ENCODE measurements around the gene MGAT5B.

The MGAT5B gene

DNA sequence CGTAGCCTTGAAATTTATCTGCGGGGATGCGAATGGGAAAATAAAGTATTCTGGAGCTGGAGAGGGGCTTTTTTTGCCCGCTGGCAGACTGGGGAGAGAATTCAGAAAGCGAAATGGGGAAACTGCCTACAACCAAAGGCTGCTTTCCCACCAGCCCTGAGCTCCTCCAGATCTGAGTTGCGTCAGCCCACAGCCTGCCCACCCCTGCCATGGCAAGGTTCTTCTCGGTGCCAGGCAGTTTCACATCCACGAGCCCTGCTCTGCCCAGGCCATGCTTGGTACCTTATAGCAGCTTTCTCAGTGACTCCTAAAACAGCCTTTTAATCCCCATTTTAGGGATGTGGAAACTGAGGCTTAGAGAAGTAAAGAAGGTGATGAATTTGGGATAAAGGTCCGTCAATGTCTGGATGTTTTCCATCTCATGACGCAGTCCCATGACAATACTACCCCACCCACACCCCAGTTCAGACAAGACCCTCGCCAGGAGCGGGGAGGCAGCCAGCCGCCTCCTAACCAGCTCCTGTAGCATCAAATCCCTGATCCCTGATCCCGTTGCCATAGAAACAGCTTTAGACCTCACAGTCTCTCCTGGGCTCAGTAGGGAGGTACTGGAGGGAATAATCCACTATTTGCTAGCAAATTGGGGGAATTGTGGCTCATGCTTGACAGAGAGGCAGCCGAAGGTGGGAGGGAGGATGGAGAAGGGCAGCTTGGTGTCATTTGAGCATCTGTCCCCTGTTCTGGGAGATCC is 113.5 kb downstream of the MGAT5B start:
- TF ChIP-seq, protein P1, sequence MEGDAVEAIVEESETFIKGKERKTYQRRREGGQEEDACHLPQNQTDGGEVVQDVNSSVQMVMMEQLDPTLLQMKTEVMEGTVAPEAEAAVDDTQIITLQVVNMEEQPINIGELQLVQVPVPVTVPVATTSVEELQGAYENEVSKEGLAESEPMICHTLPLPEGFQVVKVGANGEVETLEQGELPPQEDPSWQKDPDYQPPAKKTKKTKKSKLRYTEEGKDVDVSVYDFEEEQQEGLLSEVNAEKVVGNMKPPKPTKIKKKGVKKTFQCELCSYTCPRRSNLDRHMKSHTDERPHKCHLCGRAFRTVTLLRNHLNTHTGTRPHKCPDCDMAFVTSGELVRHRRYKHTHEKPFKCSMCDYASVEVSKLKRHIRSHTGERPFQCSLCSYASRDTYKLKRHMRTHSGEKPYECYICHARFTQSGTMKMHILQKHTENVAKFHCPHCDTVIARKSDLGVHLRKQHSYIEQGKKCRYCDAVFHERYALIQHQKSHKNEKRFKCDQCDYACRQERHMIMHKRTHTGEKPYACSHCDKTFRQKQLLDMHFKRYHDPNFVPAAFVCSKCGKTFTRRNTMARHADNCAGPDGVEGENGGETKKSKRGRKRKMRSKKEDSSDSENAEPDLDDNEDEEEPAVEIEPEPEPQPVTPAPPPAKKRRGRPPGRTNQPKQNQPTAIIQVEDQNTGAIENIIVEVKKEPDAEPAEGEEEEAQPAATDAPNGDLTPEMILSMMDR (IDR thresholded peaks at IDR 0.05; ENCODE audit: low read length, missing control alignments): no peak
- H3K4me3 ChIP-seq (replicated peaks; ENCODE audit: low read depth, low read length): no peak overlapping the region
- no peak for DNase-seq (ENCODE audit: low read depth)

DNA sequence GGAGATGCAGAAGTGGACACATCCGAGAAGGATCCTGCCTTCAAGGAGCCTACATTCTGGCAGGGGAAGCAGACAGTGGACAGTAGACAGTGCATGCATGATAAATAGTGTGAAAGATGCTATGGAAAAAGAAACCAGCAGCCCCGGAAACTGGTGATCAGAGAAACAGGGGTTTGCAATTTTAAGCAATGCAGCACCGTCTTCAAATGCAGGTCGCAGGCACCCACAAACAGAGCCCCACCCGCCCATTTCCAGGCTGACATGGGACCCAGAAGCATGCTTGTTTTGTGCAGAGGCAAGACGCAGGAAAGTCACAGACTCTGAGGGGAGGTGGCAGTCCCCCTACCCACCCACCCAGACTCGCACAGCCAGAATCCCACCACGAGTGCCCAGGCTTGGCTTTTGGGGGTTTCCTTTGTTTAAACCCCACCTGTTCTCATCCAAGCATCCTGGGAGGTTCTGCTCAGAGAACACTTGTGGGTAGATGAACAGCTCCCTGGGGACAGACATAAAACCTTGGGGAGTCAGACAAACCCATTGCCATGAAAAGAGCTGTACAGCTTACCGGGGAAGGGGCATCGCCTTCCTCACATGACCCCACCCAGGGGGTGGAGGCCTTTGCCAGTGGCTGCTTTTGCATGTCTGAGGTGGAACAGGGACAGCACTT is 114.3 kb downstream of the MGAT5B start:
- TF ChIP-seq, protein P1 (IDR thresholded peaks at IDR 0.05; ENCODE audit: low read length, missing control alignments): no peak
- no peak overlapping the region for H3K4me3 ChIP-seq (replicated peaks; ENCODE audit: low read depth, low read length)
- DNase-seq (ENCODE audit: low read depth): no peak

DNA sequence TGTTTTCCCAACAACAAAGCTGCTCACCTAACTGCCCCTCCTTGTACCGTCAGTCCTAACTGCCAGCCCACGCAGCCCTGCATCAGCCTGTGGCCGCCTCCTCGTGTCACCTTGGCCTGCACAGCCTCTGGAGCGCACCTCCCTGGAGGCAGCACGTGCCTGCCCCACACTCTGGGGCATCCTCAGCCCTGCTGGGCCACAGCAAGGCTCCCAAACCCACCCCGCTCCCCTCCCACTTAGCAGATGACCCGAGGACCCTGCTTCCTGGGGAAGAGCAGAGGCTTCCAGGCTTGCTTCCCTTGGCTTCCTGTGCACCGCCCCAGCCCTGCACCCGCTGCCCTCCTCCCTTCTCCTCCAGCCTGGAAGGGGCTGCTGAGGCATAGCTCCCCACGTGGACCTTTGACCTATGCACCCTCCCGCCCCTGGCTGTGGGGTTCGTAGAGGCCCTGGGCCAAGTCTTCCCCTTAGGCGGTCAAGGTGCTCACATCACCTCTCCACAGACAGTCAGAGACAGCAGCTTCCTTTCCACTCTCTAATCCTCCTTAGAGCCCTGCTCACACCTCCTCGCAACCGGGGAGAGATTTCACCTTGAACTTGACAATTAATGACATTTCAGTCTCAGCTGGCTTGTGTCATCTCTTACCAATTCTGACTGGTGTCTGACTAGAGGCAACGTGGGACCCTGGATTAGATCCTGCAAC is 115.0 kb downstream of the MGAT5B start:
- no peak overlapping the region for H3K4me3 ChIP-seq (replicated peaks; ENCODE audit: low read depth, low read length)
- DNase-seq (ENCODE audit: low read depth): no peak
- TF ChIP-seq, protein P1 (IDR thresholded peaks at IDR 0.05; ENCODE audit: low read length, missing control alignments): no peak

DNA sequence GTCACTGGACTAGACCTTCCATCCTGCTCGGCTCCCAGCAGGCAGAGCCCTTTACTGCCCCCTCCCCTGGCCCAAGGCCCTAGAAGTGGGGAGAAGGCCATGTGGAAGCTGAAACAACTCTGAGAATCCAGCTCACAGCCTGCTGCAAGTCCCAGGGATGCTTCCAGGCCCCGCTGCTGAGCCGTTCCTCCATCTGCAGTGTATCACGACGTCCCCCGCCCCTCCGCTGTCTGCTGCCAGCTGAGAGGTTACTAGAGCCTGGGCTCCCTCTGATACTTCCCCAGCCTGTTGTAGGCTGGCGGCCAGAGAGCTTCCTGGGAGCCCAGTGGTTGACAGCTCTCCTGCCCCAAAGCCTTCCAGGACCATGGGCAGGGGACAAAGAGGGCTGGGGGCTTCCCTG is 118.2 kb downstream of the MGAT5B start:
- no peak for DNase-seq (ENCODE audit: low read depth)
- no peak overlapping the region for H3K4me3 ChIP-seq (replicated peaks; ENCODE audit: low read depth, low read length)
- TF ChIP-seq, protein P1 (IDR thresholded peaks at IDR 0.05; ENCODE audit: low read length, missing control alignments): no peak

DNA sequence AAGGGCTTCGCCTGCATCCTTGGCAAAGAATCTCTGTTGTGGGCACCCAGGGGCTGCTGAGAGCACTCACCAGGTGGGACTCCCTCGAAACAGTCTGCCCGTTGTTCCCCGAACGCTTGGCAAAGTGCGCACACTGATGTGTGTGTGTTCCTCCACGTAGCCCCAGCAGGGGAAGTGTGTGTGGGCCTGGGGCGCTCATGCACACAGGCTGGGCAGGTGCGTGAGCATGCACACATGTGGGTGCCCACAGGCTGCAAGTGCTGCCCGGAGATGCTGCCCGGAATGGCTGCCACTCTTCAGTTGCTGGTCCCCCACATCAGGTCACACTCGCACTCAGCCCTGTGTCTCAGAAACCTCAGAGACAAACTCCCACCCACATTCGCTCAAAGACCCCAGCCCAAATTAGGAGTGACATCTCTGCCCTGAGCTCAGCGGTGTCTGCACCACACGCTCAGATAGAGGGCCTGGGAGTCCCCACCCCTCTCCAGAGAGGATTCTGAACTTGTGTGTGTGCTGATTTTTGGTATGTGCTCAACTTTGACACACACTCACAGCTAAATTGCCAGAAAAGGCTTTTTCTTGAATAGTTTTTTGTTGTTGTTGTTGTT is 119.4 kb downstream of the MGAT5B start:
- no peak overlapping the region for H3K4me3 ChIP-seq (replicated peaks; ENCODE audit: low read depth, low read length)
- DNase-seq (ENCODE audit: low read depth): no peak

DNA sequence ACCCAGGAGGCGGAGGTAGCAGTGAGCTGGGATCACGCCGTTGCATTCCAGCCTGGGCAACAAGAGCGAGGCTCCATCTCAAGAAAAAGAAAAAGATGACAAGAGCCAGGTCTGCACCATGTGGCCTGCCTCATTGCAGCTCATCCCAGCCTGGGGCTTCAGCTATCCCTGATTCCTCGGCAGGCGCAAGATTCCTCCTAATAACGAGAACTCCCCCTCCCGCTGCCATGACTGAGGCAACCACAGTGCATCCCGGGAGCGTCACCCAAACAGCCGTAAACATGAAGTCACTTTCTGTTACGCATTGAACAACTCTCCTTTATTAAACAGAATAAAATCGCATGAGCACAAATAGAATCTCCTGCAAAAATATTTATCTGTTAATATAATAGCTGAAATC is 120.6 kb downstream of the MGAT5B start:
- TF ChIP-seq, protein P1 (IDR thresholded peaks at IDR 0.05; ENCODE audit: low read length, missing control alignments): no peak
- no peak for DNase-seq (ENCODE audit: low read depth)
- H3K4me3 ChIP-seq (replicated peaks; ENCODE audit: low read depth, low read length): no peak overlapping the region

More for the DNA sequence above, 119.4 kb downstream of the MGAT5B start:
- TF ChIP-seq, protein P1 (IDR thresholded peaks at IDR 0.05; ENCODE audit: low read length, missing control alignments): no peak
